GM18867 (cell line): Measurements from ENCODE around the gene GIMAP8.
A peak's percentile ranks its signal among the peaks of the same experiment; 100 is the strongest.
"Not testable (repeated sequence)": the region's sequence is repeated elsewhere in the genome, so short reads cannot be mapped to it uniquely, and the experiment has no call there.

ENCODE experiments used
- ATAC-seq: cut with Tn5 transposase; IDR thresholded peaks from one replicate; pipeline ENCODE4 v1.9.1; 2021; ENCODE audit warnings: mild to moderate bottlenecking, moderate library complexity; ENCODE audit not compliant: unreplicated experiment

The GIMAP8 gene

GRCh38 chr7:150434240-150434639, 16.2 kb upstream of the GIMAP8 start:
- no peak for ATAC-seq

- peak; percentile 3 for ATAC-seq
These were observed 15.4 kb upstream of the GIMAP8 start for GRCh38 chr7:150435047-150435389.

- peak; percentile 88 for ATAC-seq
These were observed 14.9 kb upstream of the GIMAP8 start for GRCh38 chr7:150435390-150436073.

- ATAC-seq: no peak
These were observed 10.5 kb upstream of the GIMAP8 start for GRCh38 chr7:150439967-150440366.

DNA sequence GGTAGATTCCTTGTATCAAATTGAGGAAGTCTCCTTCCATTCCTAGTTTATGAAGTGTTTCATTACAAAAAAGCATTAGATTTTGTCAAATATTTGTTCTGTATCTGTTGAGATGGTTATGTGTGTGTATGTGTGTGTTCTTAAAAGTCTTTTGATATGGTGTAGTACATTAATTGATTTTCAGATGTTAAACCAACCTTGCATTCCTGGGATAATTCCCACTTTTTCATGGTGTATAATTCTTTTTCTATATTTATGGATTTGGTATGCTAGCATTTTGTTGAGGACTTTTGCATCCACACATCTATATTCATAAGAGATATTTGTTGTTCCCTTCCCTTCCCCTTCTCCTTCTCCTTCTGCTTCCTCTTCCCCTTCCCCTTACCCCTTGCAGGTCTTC, 8.9 kb upstream of the GIMAP8 start:
- no peak for ATAC-seq

GRCh38 chr7:150442811-150443210, 7.6 kb upstream of the GIMAP8 start:
- no peak for ATAC-seq

- ATAC-seq: no peak
These were observed 6.5 kb upstream of the GIMAP8 start for GRCh38 chr7:150443793-150444540.

GRCh38 chr7:150444674-150445365, 5.6 kb upstream of the GIMAP8 start:
- ATAC-seq: no peak

DNA sequence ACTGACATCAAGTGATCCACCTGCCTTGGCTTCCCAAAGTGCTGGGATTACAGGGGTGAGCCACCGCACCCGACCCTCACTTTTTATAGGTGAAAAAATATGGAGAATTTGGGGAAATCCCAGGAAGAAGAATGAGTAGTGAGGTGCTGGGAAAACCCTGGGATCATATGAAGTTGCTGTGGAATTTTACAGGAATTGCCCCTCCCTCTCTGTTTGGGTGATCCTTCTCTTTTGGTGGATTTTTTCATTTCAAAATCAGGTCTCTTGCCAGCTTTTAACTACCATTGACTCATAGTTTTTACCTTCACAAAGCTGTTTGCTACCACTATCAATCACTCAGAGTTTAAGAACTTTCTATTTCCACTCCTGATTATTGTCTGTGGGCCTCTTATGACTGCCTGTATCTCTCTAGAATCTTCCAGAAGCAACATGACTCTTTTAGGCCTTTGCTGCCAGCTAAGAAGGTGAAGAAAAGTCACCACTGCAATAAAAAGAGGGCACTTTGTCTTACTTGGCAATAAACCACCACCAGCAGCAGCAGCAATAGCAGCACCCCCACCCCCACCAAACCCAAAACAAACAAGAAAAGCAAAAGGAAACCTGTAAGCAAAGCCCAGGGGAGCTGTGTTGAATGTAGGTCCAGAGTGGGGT, 4.0 kb upstream of the GIMAP8 start:
- no peak for ATAC-seq

GRCh38 chr7:150447966-150448788, 2.3 kb upstream of the GIMAP8 start:
- ATAC-seq: peak; percentile 12

- peak; percentile 70 for ATAC-seq
These were observed 1.7 kb upstream of the GIMAP8 start for GRCh38 chr7:150448789-150449147.

- ATAC-seq: no peak
These were observed 1.1 kb upstream of the GIMAP8 start for GRCh38 chr7:150449206-150449952.

- peak; percentile 40 for ATAC-seq
These were observed 815 bp downstream of the GIMAP8 start for GRCh38 chr7:150451097-150451793.

DNA sequence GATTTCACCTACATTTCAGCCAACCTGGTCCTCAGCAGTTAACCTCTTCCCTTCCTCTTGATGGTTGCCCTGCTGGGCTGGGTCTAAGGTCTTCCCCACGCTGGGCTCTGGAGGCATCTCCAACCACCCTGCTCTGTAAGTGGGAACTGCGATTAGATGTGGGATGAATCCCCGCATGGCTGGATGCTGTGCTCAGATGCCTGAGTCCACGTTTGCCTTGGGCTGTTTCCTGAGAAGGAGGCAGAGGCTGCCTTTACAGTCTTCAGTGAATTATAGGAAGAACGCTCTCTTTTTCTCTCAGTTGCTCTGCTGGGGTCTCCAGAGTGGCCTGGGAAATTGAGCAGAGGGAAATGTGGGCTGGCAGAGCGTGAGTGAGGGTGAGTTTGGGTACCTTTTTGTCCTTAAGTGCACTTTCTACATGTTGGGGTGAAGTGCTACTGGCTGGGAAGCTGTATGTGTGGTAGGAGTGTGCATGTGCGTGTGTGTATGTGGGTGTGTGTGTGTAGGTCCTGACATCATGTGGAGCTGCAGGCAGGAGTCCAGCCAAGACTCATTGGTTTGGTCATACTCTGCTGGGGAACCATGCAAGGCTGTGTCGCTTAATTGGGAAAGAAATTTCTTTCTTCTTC, 1.5 kb downstream of the GIMAP8 start:
- ATAC-seq: no peak

GRCh38 chr7:150453181-150453580, 2.8 kb downstream of the GIMAP8 start:
- no peak for ATAC-seq

DNA sequence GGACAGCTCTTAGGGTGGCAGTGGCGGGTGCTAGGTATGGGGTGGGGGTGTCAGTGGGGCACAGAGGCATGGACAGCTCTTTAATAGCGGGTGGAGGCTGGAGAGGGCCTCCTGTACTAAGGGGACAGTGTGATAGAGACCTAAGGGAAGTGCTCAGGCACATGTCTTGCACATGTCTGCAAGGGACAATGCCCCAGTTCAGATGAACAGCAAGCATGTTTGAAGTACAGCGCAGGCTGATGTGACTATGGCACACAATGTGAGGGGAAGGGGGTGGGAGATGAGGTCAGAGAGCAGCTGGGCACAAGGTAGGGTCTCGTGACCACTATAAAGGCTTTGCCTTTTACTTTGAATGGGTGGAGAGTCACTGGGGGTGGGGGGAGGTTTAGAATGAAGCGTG, 3.5 kb downstream of the GIMAP8 start:
- no peak for ATAC-seq

GRCh38 chr7:150457064-150457463, 6.6 kb downstream of the GIMAP8 start:
- ATAC-seq: not testable (repeated sequence)

GRCh38 chr7:150458235-150458634, 7.8 kb downstream of the GIMAP8 start:
- no peak for ATAC-seq

DNA sequence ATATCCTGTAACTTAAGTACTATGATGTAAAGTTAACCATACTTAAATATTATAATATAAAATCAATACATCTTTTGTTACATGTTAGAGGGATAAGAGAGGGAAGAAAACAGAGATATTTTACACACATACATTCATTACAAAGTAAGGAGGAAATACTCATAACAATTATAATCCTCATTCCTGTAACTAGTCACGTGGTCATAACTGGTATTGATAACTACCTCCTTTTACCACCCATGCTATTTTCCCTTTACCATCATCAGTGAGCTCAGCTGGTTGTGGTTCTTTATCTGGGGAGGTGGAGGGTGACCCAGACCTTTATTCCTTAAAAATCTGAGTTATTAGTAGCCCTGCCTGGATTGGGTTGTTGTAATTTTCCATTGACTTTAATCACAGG, 8.3 kb downstream of the GIMAP8 start:
- no peak for ATAC-seq
